Measurements from ENCODE around the gene RAP1B.

RAP1B gene

GRCh38 chr12:68612202-68612601 lies 1.5 kb downstream of the RAP1B start:
- DNase-seq (ENCODE audit: low read depth), result no peak

GRCh38 chr12:68612697-68613096 lies 2.0 kb downstream of the RAP1B start:
- DNase-seq (ENCODE audit: low read depth), result no peak

GRCh38 chr12:68613209-68613904 lies 2.7 kb downstream of the RAP1B start:
- peak; percentile 14 for DNase-seq (ENCODE audit: low read depth)

- DNase-seq (ENCODE audit: low read depth), result no peak
Measured at GRCh38 chr12:68614105-68614679, 3.5 kb downstream of the RAP1B start.

- DNase-seq (ENCODE audit: low read depth), result no peak
Measured at GRCh38 chr12:68614769-68615168, 4.1 kb downstream of the RAP1B start.

GRCh38 chr12:68617160-68617926 lies 6.6 kb downstream of the RAP1B start:
- no peak for DNase-seq (ENCODE audit: low read depth)

GRCh38 chr12:68619541-68619940 lies 8.8 kb downstream of the RAP1B start:
- no peak for DNase-seq (ENCODE audit: low read depth)

GRCh38 chr12:68620519-68621471 lies 10.1 kb downstream of the RAP1B start:
- DNase-seq (ENCODE audit: low read depth), result no peak

GRCh38 chr12:68621472-68622081 lies 10.9 kb downstream of the RAP1B start:
- DNase-seq (ENCODE audit: low read depth), result no peak

- no peak for DNase-seq (ENCODE audit: low read depth)
Measured at GRCh38 chr12:68622250-68622649, 11.6 kb downstream of the RAP1B start.

- DNase-seq (ENCODE audit: low read depth), result no peak
Measured at GRCh38 chr12:68623059-68623458, 12.4 kb downstream of the RAP1B start.

- no peak for DNase-seq (ENCODE audit: low read depth)
Measured at GRCh38 chr12:68623984-68624383, 13.3 kb downstream of the RAP1B start.

- DNase-seq (ENCODE audit: low read depth), result no peak
Measured at GRCh38 chr12:68624933-68625332, 14.2 kb downstream of the RAP1B start.

- DNase-seq (ENCODE audit: low read depth), result no peak
Measured at GRCh38 chr12:68627673-68628319, 17.1 kb downstream of the RAP1B start.

GRCh38 chr12:68628698-68629097 lies 18.0 kb downstream of the RAP1B start:
- DNase-seq (ENCODE audit: low read depth), result no peak

GRCh38 chr12:68630050-68630449 lies 19.4 kb downstream of the RAP1B start:
- DNase-seq (ENCODE audit: low read depth), result no peak

- no peak for DNase-seq (ENCODE audit: low read depth)
Measured at GRCh38 chr12:68630598-68630997, 19.9 kb downstream of the RAP1B start.

GRCh38 chr12:68631227-68631626 lies 20.5 kb downstream of the RAP1B start:
- DNase-seq (ENCODE audit: low read depth), result no peak

GRCh38 chr12:68632486-68632885 lies 21.8 kb downstream of the RAP1B start:
- no peak for DNase-seq (ENCODE audit: low read depth)

- DNase-seq (ENCODE audit: low read depth), result no peak
Measured at GRCh38 chr12:68633614-68634558, 23.2 kb downstream of the RAP1B start.

Measured in activated T-cell treated with anti-CD3 and anti-CD28 coated beads for 1 hour (primary cell).